HepG2 (cell line): Measurements from ENCODE around the gene DNMT1.

Experiments
- HNF4A ChIP-seq: sonication (generic); formaldehyde crosslinking; IDR thresholded peaks from 2 replicates; pipeline ENCODE4 v1.4.0; 2020; ENCODE audit warnings: missing genetic modification reagents
- KLF12 ChIP-seq: sonication (generic); formaldehyde crosslinking; IDR thresholded peaks from 2 replicates; pipeline ENCODE4 v1.4.0; 2020; ENCODE audit warnings: missing genetic modification reagents, borderline replicate concordance
- NFE2L2 ChIP-seq: fragments of 150-350 bp; IDR thresholded peaks from 2 replicates; pipeline ENCODE4 v1.6.1; 2014; ENCODE audit warnings: low read length
- NFYB ChIP-seq: sonication (generic); formaldehyde crosslinking; IDR thresholded peaks from 2 replicates; pipeline ENCODE4 v1.4.0; 2020; ENCODE audit warnings: missing genetic modification reagents
- ZFP36 ChIP-seq: fragments of 150-350 bp; IDR thresholded peaks from 2 replicates; pipeline ENCODE4 v1.6.1; 2018; ENCODE audit warnings: borderline replicate concordance, low read length, low read depth; ENCODE audit not compliant: partially characterized antibody
- ZFP62 ChIP-seq: sonication (generic); formaldehyde crosslinking; IDR thresholded peaks from 2 replicates; pipeline ENCODE4 v1.4.0; 2020; ENCODE audit warnings: missing genetic modification reagents
- ZNF510 ChIP-seq: sonication (generic); formaldehyde crosslinking; IDR thresholded peaks from 2 replicates; pipeline ENCODE4 v1.4.0; 2020; ENCODE audit warnings: low read depth, mild to moderate bottlenecking, missing genetic modification reagents
- ZNF792 ChIP-seq: IDR thresholded peaks from 2 replicates; pipeline ENCODE4 v1.6.1; 2016
- TF ChIP-seq, protein P1 (sequence below): sonication (generic); formaldehyde crosslinking; IDR thresholded peaks from 2 replicates; pipeline ENCODE4 v1.5.0; 2020; ENCODE audit warnings: mild to moderate bottlenecking, missing genetic modification reagents, moderate library complexity

DNA sequence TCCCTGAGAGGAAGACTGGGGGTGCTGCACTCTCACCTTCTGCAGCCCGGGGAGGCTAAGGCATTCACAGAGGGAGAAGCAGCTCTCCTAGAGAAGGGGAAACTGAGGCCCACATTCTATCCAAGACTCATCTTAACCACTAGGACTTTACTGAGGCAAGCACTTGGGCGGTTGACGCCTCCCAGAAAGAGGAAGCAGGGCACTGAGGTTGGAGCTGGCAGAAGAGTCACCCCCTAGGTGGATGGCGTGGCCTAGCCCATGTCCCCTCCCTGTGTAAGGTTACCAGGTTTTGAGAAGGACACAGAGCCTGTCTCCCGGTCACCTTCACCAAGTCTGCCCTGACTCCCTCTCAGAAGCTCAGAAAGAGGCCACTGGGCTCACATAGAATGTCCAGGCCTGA is 33.6 kb upstream of the DNMT1 start:
- TF ChIP-seq, protein P1, sequence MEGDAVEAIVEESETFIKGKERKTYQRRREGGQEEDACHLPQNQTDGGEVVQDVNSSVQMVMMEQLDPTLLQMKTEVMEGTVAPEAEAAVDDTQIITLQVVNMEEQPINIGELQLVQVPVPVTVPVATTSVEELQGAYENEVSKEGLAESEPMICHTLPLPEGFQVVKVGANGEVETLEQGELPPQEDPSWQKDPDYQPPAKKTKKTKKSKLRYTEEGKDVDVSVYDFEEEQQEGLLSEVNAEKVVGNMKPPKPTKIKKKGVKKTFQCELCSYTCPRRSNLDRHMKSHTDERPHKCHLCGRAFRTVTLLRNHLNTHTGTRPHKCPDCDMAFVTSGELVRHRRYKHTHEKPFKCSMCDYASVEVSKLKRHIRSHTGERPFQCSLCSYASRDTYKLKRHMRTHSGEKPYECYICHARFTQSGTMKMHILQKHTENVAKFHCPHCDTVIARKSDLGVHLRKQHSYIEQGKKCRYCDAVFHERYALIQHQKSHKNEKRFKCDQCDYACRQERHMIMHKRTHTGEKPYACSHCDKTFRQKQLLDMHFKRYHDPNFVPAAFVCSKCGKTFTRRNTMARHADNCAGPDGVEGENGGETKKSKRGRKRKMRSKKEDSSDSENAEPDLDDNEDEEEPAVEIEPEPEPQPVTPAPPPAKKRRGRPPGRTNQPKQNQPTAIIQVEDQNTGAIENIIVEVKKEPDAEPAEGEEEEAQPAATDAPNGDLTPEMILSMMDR (CRISPR knock-in tag): no peak
- TF ChIP-seq ZNF792 (CRISPR knock-in tag): no peak
- no peak for TF ChIP-seq NFYB
- no peak for TF ChIP-seq NFE2L2
- no peak for TF ChIP-seq ZNF510 (CRISPR knock-in tag)
- TF ChIP-seq KLF12 (CRISPR knock-in tag): no peak
- TF ChIP-seq HNF4A (CRISPR knock-in tag): no peak
- no peak for TF ChIP-seq ZFP36
- TF ChIP-seq ZFP62 (CRISPR knock-in tag): no peak
